Mesendoderm (in vitro differentiated cells): ENCODE results near the gene GNAT2.

Source experiments
- DNase-seq: peaks from one replicate; pipeline ENCODE4 v3.0.0; 2013
- H2AK5ac ChIP-seq: 2 replicates; pipeline ENCODE4 v1.6.1; 2013; ENCODE audit warnings: low read length, inconsistent platforms
- H2BK120ac ChIP-seq: 2 replicates; pipeline ENCODE4 v1.6.1; 2013; ENCODE audit warnings: low read depth, mild to moderate bottlenecking, low read length, moderate library complexity, mixed read lengths
- H2BK15ac ChIP-seq: replicated peaks from 2 replicates; pipeline ENCODE4 v1.6.1; 2013; ENCODE audit warnings: low read depth, mild to moderate bottlenecking, moderate library complexity
- H2BK5ac ChIP-seq: 2 replicates; pipeline ENCODE4 v1.6.1; 2013; ENCODE audit warnings: low read length, inconsistent platforms
- H3K18ac ChIP-seq: 2 replicates; pipeline ENCODE4 v1.6.1; 2013; ENCODE audit warnings: mild to moderate bottlenecking, low read length, mixed read lengths
- H3K23ac ChIP-seq: one replicate; pipeline ENCODE4 v1.6.1; 2013; ENCODE audit warnings: low read length
- H3K27ac ChIP-seq: 2 replicates; pipeline ENCODE4 v1.5.1; 2013; ENCODE audit warnings: low read depth, mild to moderate bottlenecking, inconsistent platforms, low read length, moderate library complexity
- H3K27me3 ChIP-seq: 2 replicates; pipeline ENCODE4 v1.6.1; 2013; ENCODE audit warnings: low read length, control low read depth, mild to moderate bottlenecking, inconsistent platforms; ENCODE audit not compliant: insufficient read depth, poor library complexity
- H3K36me3 ChIP-seq: 2 replicates; pipeline ENCODE4 v1.6.1; 2013; ENCODE audit warnings: low read length, inconsistent platforms; ENCODE audit not compliant: control insufficient read depth, insufficient read depth
- H3K4ac ChIP-seq: one replicate; pipeline ENCODE4 v1.6.1; 2013; ENCODE audit warnings: low read depth, mild to moderate bottlenecking, low read length, moderate library complexity
- H3K4me1 ChIP-seq: 2 replicates; pipeline ENCODE4 v1.6.1; 2013; ENCODE audit warnings: low read depth, low read length, inconsistent platforms; ENCODE audit not compliant: control insufficient read depth
- H3K4me2 ChIP-seq: 2 replicates; pipeline ENCODE4 v1.6.1; 2013; ENCODE audit warnings: low read length
- H3K4me3 ChIP-seq: 2 replicates; pipeline ENCODE4 v1.5.1; 2013; ENCODE audit warnings: mild to moderate bottlenecking, low read length
- H3K56ac ChIP-seq: one replicate; pipeline ENCODE4 v1.6.1; 2013; ENCODE audit warnings: low read length
- H3K79me1 ChIP-seq: 2 replicates; pipeline ENCODE4 v1.6.1; 2013; ENCODE audit warnings: low read length, inconsistent platforms
- H3K79me2 ChIP-seq: 2 replicates; pipeline ENCODE4 v1.6.1; 2013; ENCODE audit warnings: mild to moderate bottlenecking, low read length; ENCODE audit not compliant: control insufficient read depth, insufficient read depth
- H3K9ac ChIP-seq: 2 replicates; pipeline ENCODE4 v1.6.1; 2013; ENCODE audit warnings: low read length, inconsistent platforms
- H4K5ac ChIP-seq: one replicate; pipeline ENCODE4 v1.6.1; 2013; ENCODE audit warnings: low read length
- H4K8ac ChIP-seq: one replicate; pipeline ENCODE4 v1.6.1; 2013; ENCODE audit warnings: low read depth, mild to moderate bottlenecking, control low read depth, low read length, moderate library complexity
- WGBS: extraction: QIAGEN DNeasy Blood & Tissue Kit; methylation state at CpG from one replicate; pipeline ENCODE4 v1.1.7; 2013; ENCODE audit warnings: low lambda C conversion rate, missing lambda C conversion rate; ENCODE audit not compliant: insufficient coverage; ENCODE audit errors: extremely low coverage; 5-methylcytosine and 5-hydroxymethylcytosine counted together

Gene GNAT2

GRCh38 chr1:109573785-109574184 is 45.6 kb downstream of the GNAT2 start:
- H2BK5ac ChIP-seq: no peak overlapping the region
- no peak overlapping the region for H3K4ac ChIP-seq
- H3K4me3 ChIP-seq: no peak overlapping the region
- no peak overlapping the region for H4K8ac ChIP-seq
- H4K5ac ChIP-seq: no peak overlapping the region
- H3K27me3 ChIP-seq: no peaks in the 10 kb centered on the region
- peaks cover 9% of the 10 kb centered on the region for H3K79me1 ChIP-seq
- no peak overlapping the region for H3K56ac ChIP-seq
- H2BK15ac ChIP-seq: no peak overlapping the region
- no peak overlapping the region for H3K9ac ChIP-seq
- no peak for DNase-seq
- H3K18ac ChIP-seq: no peak overlapping the region
- no peak overlapping the region for H3K23ac ChIP-seq
- no peak overlapping the region for H3K27ac ChIP-seq
- no peaks in the 10 kb centered on the region for H3K36me3 ChIP-seq
- no peak overlapping the region for H2AK5ac ChIP-seq
- no peak overlapping the region for H3K4me2 ChIP-seq
- peaks cover 22% of the 10 kb centered on the region for H3K79me2 ChIP-seq
- peaks cover 2% of the 10 kb centered on the region for H3K4me1 ChIP-seq
- H2BK120ac ChIP-seq: no peak overlapping the region
- no CpG with 5 or more reads among the region's 2 CpGs for WGBS

DNA sequence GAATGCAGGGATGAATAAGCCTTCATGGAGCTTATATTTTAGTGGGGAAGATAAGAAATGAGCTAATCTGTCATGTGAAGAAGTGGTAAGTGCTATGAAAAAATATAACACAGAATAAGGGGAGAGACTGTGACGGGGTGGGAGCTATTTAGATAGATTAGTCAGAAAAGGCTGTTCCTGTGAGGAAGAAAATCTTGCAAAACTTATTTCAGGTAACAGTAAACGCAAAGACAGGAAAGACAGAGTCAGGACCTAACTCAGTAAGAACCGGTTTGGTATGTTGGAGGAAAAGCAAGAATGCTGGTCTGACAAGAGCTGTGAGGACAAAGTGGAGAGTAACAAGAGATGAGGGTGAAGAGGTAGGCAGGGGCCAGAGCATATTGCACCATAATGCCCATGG is 49.0 kb downstream of the GNAT2 start:
- no peak overlapping the region for H2BK15ac ChIP-seq
- no peak overlapping the region for H3K23ac ChIP-seq
- H3K79me2 ChIP-seq: peaks cover 45% of the 10 kb centered on the region
- H3K9ac ChIP-seq: peak overlapping the region; percentile 14
- WGBS: no CpG with 5 or more reads among the region's 3 CpGs
- no peak overlapping the region for H2BK120ac ChIP-seq
- H3K18ac ChIP-seq: no peak overlapping the region
- H3K36me3 ChIP-seq: no peaks in the 10 kb centered on the region
- H3K27ac ChIP-seq: no peak overlapping the region
- peak; percentile 72 for DNase-seq
- no peak overlapping the region for H4K8ac ChIP-seq
- no peak overlapping the region for H3K4ac ChIP-seq
- H3K56ac ChIP-seq: no peak overlapping the region
- H3K4me3 ChIP-seq: no peak overlapping the region
- H3K4me2 ChIP-seq: no peak overlapping the region
- no peak overlapping the region for H4K5ac ChIP-seq
- peaks cover 13% of the 10 kb centered on the region for H3K79me1 ChIP-seq
- H2AK5ac ChIP-seq: no peak overlapping the region
- H3K4me1 ChIP-seq: peaks cover 2% of the 10 kb centered on the region
- no peak overlapping the region for H2BK5ac ChIP-seq
- H3K27me3 ChIP-seq: no peaks in the 10 kb centered on the region

DNA sequence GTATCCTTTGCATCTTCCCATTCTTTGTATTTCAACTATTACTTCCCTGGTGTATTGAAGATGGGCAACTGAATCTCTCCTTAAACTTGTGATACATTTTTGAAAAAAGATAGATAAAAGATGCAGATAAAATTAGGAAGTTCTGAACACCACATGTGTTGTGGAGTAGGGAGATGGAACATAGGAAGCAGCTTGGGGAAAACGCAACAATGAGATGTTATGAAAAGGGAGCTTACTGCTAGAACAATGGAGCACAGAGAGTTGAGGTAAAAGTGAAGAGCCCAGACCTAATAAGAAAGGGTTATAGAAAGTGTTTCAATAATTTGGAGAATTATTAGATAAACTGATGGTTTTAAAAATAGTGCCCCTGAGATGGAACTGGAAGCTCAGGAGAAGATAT is 50.1 kb downstream of the GNAT2 start:
- Histone ChIP-seq H3K79me1 (peaks cover 19% of the 10 kb centered on the region), H2BK5ac (no peak overlapping the region), H3K4me1 (peaks cover 5% of the 10 kb centered on the region), H3K4me2 (no peak overlapping the region), H3K4me3 (no peak overlapping the region), H3K27ac (no peak overlapping the region), H2BK120ac (no peak overlapping the region), H4K5ac (no peak overlapping the region), H3K36me3 (no peaks in the 10 kb centered on the region), H3K4ac (no peak overlapping the region), H2BK15ac (no peak overlapping the region), H3K56ac (no peak overlapping the region), H3K79me2 (peaks cover 56% of the 10 kb centered on the region), H3K18ac (no peak overlapping the region), H4K8ac (no peak overlapping the region), H3K27me3 (no peaks in the 10 kb centered on the region), H2AK5ac (no peak overlapping the region), H3K23ac (no peak overlapping the region), H3K9ac (no peak overlapping the region)
- WGBS: no CpG with 5 or more reads among the region's 1 CpG
- no peak for DNase-seq

- Histone ChIP-seq H3K4me1 (peaks cover 5% of the 10 kb centered on the region), H2BK15ac (no peak overlapping the region), H3K23ac (no peak overlapping the region), H3K79me2 (peaks cover 59% of the 10 kb centered on the region), H3K9ac (no peak overlapping the region), H3K4me2 (no peak overlapping the region), H3K56ac (no peak overlapping the region), H3K18ac (no peak overlapping the region), H2BK120ac (no peak overlapping the region), H3K27ac (no peak overlapping the region), H3K79me1 (peaks cover 19% of the 10 kb centered on the region), H3K27me3 (no peaks in the 10 kb centered on the region), H4K5ac (no peak overlapping the region), H2AK5ac (no peak overlapping the region), H3K4ac (no peak overlapping the region), H2BK5ac (no peak overlapping the region), H3K4me3 (no peak overlapping the region), H3K36me3 (no peaks in the 10 kb centered on the region), H4K8ac (no peak overlapping the region)
- WGBS: no CpG with 5 or more reads among the region's 4 CpGs
- DNase-seq: no peak
Measured at GRCh38 chr1:109567877-109568672, 51.3 kb downstream of the GNAT2 start.

DNA sequence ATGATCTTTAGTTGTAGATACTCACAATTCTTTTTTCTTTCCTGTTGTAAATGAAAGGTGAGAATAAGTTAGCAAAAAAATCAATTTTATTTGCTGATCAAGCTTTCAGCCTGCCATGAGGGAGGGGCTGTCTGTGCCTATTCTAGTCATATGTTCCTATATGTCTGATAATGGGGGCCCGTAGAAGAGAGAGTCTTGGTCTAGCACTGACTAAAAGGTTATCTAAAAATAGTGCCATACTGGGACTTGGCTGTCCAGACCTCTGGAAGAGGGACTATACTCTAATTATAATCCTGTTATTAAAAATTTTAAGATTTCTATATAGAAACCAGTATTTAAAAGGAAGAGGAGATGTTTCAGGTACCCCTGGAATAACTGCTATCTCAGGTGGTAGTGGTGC is 52.4 kb downstream of the GNAT2 start:
- no peaks in the 10 kb centered on the region for H3K36me3 ChIP-seq
- no CpG with 5 or more reads among the region's 1 CpG for WGBS
- no peak overlapping the region for H3K18ac ChIP-seq
- peaks cover 14% of the 10 kb centered on the region for H3K79me1 ChIP-seq
- H3K4me2 ChIP-seq: no peak overlapping the region
- H3K4me3 ChIP-seq: no peak overlapping the region
- H3K27ac ChIP-seq: no peak overlapping the region
- no peak overlapping the region for H4K8ac ChIP-seq
- no peak overlapping the region for H4K5ac ChIP-seq
- H2BK15ac ChIP-seq: no peak overlapping the region
- no peak for DNase-seq
- H3K4ac ChIP-seq: no peak overlapping the region
- no peak overlapping the region for H3K9ac ChIP-seq
- H3K4me1 ChIP-seq: peaks cover 5% of the 10 kb centered on the region
- H3K56ac ChIP-seq: no peak overlapping the region
- H2BK120ac ChIP-seq: no peak overlapping the region
- no peak overlapping the region for H2BK5ac ChIP-seq
- H3K27me3 ChIP-seq: no peaks in the 10 kb centered on the region
- H3K79me2 ChIP-seq: peaks cover 61% of the 10 kb centered on the region
- no peak overlapping the region for H3K23ac ChIP-seq
- H2AK5ac ChIP-seq: no peak overlapping the region

GRCh38 chr1:109565241-109565640 is 54.2 kb downstream of the GNAT2 start:
- no peak overlapping the region for H2BK15ac ChIP-seq
- no CpG with 5 or more reads among the region's 3 CpGs for WGBS

More at GRCh38 chr1:109565241-109565640, 54.2 kb downstream of the GNAT2 start:
- DNase-seq: no peak
- no peak overlapping the region for H3K4me2 ChIP-seq
- no peak overlapping the region for H2AK5ac ChIP-seq
- H3K36me3 ChIP-seq: no peaks in the 10 kb centered on the region
- H2BK120ac ChIP-seq: no peak overlapping the region
- H3K18ac ChIP-seq: no peak overlapping the region
- peaks cover 5% of the 10 kb centered on the region for H3K4me1 ChIP-seq
- H4K5ac ChIP-seq: no peak overlapping the region
- H4K8ac ChIP-seq: no peak overlapping the region
- H3K9ac ChIP-seq: no peak overlapping the region
- H3K4ac ChIP-seq: no peak overlapping the region
- peaks cover 11% of the 10 kb centered on the region for H3K79me1 ChIP-seq
- no peak overlapping the region for H3K23ac ChIP-seq
- H3K4me3 ChIP-seq: no peak overlapping the region
- H3K56ac ChIP-seq: no peak overlapping the region
- no peaks in the 10 kb centered on the region for H3K27me3 ChIP-seq
- no peak overlapping the region for H2BK5ac ChIP-seq
- H3K79me2 ChIP-seq: peaks cover 60% of the 10 kb centered on the region
- no peak overlapping the region for H3K27ac ChIP-seq
